Uterus (tissue), 2 donors: ENCODE results near the gene EML6.

Experiments
- CTCF ChIP-seq, 4 experiments: fragments of 200-600 bp in 2 of 4; fragments of 450-650 bp in 2 of 4; sonication (generic) in 2 of 4; IDR thresholded peaks; one replicate each; pipeline ENCODE4 v1.5.1; 2016 to 2019; ENCODE audit warnings: antibody characterized with exemption in 4 of 4, mild to moderate bottlenecking in 2 of 4, moderate library complexity in 1 of 4
- POLR2A ChIP-seq, 2 donors: fragments of 450-650 bp; IDR thresholded peaks; one replicate each; pipeline ENCODE4 v1.6.1; 2016; ENCODE audit warnings: antibody characterized with exemption in 2 of 2, mild to moderate bottlenecking in 1 of 2, moderate library complexity in 1 of 2

GRCh38 chr2:54775710-54776109 lies 52.2 kb downstream of the EML6 start:
- TF ChIP-seq CTCF (IDR thresholded peaks at IDR 0.05) (no peak), POLR2A (IDR thresholded peaks at IDR 0.05) (no peak)
